HG02759 (cell line): ENCODE data around the gene ANLN.

Source experiments
- ATAC-seq: cut with Tn5 transposase; IDR thresholded peaks from one replicate; pipeline ENCODE4 v1.9.1; 2021; ENCODE audit warnings: mild to moderate bottlenecking, moderate library complexity; ENCODE audit not compliant: unreplicated experiment

ANLN gene, protein sequence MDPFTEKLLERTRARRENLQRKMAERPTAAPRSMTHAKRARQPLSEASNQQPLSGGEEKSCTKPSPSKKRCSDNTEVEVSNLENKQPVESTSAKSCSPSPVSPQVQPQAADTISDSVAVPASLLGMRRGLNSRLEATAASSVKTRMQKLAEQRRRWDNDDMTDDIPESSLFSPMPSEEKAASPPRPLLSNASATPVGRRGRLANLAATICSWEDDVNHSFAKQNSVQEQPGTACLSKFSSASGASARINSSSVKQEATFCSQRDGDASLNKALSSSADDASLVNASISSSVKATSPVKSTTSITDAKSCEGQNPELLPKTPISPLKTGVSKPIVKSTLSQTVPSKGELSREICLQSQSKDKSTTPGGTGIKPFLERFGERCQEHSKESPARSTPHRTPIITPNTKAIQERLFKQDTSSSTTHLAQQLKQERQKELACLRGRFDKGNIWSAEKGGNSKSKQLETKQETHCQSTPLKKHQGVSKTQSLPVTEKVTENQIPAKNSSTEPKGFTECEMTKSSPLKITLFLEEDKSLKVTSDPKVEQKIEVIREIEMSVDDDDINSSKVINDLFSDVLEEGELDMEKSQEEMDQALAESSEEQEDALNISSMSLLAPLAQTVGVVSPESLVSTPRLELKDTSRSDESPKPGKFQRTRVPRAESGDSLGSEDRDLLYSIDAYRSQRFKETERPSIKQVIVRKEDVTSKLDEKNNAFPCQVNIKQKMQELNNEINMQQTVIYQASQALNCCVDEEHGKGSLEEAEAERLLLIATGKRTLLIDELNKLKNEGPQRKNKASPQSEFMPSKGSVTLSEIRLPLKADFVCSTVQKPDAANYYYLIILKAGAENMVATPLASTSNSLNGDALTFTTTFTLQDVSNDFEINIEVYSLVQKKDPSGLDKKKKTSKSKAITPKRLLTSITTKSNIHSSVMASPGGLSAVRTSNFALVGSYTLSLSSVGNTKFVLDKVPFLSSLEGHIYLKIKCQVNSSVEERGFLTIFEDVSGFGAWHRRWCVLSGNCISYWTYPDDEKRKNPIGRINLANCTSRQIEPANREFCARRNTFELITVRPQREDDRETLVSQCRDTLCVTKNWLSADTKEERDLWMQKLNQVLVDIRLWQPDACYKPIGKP

DNA sequence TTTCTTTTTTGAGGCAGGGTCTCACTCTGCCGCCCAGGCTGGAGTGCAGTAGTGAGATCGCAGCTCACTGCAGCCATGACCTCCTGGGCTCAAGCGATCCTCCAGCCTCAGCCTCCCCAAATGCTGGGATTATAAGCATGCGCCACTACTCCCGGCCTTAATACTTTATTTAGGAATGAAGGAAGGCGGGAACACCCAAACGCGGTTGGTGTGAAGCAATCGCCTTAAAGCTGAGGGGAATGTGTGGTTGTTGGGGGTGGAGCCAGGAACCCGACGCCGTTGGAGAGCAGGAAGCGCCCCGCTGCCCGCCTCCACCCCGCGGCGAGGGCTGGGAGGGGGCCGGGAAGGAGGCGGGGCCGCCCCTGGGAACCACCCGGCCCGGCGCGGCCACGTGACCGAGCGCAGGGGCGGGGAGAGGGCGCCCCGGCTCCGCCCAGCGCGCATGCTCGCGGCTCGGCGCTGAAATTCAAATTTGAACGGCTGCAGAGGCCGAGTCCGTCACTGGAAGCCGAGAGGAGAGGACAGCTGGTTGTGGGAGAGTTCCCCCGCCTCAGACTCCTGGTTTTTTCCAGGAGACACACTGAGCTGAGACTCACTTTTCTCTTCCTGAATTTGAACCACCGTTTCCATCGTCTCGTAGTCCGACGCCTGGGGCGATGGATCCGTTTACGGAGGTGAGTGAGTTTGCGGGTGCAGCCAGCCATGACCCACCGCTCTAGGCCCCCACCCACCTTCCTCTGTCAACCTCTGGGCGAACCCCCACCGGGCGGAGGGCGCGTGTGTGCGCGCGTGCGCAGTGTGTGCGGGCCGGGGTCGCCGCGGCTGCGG lies at the start of gene ANLN:
TSS of gene ANLN (plus strand) at position 492 of the 828 bp plus-strand sequence. CDS start at position 657, 165 bp downstream.
- peak; percentile 88 for ATAC-seq

DNA sequence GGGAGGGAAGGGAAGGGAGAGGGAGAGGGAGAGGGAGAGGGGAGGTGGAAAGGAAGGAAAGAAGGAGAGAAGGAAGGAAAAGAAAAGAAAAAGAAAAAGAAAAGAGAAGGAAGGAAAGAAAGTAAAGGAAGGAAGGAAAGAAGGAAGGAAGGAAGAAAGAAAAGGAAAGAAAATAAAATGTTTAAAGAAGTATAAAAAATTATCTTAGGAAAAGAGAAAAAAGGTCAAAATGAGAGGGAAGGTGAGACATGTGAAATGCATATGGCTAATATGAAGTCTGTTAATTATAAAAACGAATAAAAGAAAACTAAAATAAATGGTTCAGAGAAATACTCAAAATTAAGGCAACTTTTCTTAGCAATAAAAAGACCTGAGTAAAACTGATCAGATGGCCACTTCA lies 46.1 kb upstream of the ANLN start:
- no peak for ATAC-seq

DNA sequence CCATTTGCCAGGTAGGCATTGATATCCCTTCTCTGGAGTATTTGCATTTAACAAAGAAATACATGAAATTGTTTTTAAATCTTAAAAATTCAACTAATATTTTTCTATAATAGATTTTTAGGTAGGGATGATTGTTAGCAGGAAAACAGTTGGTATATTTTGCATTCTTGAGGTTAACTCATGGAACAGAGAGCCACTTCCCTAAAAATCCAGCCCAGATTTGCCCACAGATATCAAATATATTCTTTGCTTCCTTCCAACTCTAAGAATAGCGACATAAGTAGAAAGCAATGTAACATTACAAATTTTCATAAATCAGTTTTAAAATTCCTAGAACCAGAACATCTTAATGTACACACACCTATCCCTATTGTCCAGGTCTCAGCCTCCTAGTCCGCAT lies 45.0 kb upstream of the ANLN start:
- ATAC-seq = no peak

DNA sequence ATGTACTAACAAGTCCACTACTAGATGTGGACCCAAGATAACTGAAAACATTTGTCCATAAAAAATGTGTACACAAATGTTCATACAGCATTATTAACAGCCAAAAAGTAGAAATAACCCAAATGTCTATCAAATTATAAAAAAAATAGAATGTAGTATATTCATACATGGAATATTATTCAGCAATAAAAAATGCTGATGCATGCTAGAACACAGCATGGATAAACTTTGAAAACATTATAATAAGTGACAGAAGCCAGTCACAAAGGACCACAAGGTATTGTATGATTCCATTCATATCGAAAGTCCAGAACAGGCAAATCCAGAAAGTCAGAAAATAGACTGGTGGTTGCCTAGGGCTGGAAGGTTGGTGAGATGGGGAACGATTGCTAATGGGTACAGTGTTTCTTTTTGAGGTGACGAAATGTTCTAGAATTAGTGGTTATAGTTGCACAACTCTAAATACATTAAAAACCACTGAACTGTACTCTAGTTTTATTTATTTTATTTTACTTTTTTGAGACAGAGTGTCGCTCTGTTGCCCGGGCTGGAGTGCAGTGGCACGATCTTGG lies 43.3 kb upstream of the ANLN start:
- no peak for ATAC-seq

DNA sequence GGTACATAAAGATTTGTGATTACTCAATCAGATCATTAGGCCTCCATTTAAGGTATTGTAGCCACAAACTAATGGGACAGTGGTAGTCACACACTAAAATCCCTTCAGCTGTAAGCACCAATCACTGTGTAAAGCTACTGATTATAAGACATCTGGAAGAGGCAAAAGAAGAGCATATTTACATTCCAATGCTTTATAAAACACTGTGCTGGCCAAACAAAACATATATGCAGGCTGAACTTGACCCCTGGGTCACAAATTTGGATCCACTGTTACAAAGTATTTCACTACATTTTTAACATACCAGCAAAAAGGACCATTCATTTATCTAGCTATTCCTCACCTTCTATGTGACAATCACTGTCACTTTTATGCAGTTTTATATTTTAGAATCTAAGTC lies 41.4 kb upstream of the ANLN start:
- no peak for ATAC-seq

DNA sequence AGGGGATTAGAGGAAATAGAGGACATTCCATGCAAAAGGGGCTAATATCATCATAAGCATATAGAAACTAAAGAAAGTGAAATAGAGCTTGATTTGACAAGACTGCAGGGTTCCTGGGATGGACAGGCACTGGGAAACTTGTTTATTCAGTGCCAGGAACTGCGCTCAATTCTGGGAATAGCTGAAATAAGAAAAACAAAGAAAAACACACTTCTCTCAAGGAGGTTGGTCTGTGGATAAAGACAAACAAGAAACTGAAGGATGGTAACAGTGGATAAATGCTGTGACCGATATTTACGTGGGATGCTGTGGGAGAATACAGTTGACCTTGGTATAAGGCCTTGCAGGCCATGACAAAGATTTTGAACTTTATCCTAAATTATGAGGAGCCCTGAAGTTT lies 40.9 kb upstream of the ANLN start:
- no peak for ATAC-seq

DNA sequence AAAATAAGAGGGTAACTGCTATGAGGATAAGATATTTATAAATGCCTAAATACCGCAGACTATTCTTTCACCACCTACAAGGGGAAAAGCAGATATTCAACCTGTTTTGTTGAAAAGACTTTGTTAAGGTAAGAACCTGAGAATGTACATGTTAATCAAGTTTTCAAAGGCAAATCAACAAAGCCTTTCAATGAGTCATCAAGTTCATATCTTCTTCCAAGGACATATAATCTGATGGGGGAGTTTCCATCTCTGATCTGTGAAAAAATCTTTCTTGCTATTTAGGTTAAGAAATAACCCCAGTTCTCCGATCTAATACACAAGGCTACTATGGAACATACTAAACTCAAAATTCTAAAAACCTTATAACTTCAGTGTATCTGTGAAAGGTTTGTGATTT lies 40.0 kb upstream of the ANLN start:
- ATAC-seq = no peak

DNA sequence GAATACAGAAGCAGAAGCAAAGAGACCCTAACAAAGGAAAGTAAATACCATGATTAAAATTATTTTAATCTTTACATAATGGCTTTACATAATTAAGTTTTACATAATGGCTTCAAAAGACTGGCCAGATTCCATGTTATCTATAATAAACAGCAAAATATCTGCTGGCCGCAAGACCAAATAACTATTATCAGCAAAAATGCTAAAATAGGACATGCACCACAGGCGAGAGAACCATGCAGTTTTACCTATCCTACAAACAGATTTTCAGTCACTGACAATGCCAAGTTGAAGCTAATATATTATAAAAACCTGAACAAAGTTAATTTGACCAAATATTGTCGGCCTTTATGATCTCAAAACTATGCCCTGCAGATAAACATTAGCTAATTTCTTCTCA lies 34.2 kb upstream of the ANLN start:
- ATAC-seq = no peak

DNA sequence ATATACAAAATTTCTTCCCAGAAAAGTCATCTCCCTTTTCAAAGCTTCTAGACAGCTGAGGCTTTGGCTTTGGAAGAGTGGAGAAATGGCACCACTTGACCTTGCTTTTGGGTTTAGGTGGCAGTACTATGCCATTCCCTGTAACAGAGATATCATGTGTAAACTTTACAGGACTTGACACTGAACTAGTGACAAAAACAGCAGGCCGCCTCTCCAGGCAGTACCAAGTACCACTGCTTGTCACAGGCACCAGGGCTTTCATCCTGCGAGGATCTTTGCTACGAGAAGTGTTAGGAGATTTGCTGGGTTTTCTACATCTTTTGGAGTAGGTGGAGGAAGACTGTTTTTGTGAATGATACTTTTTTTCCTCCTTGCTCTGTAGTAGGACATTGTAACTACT lies 32.6 kb upstream of the ANLN start:
- ATAC-seq = no peak

DNA sequence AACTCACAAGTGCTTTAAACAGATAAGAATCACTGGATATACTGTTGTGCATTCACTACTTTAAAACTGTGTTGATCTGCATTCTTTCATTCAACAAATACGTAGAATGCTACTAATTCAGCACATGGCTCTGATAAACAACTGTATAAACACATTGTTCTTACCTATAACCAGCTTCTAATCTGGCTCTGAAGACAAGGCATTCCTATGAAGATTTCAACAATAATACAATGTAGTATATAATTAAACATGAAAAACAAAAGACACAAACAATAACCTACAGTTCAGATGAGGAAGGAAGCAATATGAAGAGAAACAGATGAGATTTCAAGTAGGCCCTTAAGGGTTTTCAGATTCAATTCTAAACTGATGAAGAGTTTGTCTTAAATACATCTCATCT lies 31.1 kb upstream of the ANLN start:
- ATAC-seq = no peak

DNA sequence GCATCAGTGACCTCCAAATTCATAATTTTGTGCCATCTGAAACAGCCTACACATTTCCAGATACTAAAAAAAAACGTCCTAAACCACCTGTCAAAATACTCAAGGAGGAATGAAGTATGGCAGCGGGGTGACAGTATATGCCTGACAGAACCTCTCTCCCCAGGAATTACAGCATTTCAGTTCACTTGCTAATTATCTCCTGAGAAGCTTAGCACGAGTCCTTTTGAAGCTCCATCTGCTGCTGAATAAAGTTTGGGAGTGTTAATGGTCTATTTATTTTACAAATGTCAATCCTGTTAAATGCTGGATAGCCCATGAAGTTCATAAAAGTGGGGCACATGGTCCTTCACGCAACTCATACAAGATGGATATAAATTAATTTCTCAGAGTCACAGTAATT lies 29.4 kb upstream of the ANLN start:
- no peak for ATAC-seq

DNA sequence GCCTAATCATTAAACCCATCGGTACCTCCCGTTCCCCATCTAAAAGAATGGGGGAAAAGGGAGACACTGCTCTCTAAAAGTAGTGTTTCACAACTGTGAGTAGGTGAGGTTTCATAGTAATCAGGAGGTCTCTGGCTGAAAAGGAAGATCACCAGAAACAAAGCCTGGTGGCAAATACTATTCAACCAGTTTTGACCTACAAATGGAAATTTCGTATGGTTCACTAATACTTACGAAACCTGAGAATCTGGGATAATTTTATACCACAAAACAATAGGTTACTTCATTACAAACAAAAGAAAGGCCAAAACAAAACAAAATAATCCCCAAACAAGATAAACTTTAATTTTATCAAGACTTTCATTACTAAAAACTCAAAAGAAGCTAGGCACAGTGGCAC lies 28.4 kb upstream of the ANLN start:
- ATAC-seq = no peak

DNA sequence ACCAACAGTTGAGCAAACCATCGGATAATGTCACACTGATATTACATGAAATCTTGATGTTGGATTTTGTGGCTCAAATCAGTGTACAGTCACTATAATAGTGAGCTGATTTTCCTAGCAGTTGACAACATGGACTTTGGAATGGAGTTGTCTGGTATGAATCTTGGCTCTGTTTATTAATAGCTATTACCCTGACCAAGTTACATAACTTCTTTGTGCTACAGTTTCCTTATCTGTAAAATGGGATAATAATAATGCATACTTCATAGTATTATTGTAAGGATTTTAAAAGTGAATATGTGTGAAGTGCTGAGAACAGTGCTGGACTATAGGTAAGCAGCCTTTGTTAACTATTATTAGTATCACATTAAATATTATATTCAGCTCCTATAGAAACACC lies 26.1 kb upstream of the ANLN start:
- ATAC-seq = no peak

DNA sequence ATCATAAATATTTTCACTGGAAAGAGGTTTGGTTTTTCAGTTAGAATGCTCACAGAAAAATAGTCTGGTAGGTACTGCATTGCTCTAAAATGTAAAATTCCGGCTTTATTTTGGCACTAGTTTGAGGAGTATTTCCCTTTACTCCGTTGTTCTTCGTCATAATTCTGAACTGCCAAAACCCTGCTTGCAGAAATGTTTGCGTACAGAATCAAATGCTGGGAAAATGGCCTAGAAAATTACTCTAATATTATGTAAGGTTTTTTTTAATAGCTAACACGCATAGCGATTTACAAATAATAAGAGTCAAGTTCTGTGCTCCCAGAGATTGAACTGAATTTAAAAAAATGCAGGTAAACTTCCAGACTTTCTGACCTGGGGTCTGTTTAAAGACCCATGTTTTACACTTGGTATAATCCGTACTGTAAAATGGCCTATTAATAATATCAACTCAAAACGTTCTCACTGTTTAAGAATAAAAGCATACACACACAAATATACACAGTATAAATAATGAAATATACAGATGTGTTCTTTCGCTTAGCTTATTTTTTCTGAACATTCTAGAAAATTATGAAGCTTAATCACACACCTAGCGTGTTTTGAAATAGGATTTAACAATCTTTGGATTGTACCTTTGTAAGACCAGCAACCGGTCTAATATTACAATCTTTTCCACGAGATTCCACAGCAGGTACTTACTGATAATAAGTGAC lies 23.5 kb upstream of the ANLN start:
- ATAC-seq = no peak

DNA sequence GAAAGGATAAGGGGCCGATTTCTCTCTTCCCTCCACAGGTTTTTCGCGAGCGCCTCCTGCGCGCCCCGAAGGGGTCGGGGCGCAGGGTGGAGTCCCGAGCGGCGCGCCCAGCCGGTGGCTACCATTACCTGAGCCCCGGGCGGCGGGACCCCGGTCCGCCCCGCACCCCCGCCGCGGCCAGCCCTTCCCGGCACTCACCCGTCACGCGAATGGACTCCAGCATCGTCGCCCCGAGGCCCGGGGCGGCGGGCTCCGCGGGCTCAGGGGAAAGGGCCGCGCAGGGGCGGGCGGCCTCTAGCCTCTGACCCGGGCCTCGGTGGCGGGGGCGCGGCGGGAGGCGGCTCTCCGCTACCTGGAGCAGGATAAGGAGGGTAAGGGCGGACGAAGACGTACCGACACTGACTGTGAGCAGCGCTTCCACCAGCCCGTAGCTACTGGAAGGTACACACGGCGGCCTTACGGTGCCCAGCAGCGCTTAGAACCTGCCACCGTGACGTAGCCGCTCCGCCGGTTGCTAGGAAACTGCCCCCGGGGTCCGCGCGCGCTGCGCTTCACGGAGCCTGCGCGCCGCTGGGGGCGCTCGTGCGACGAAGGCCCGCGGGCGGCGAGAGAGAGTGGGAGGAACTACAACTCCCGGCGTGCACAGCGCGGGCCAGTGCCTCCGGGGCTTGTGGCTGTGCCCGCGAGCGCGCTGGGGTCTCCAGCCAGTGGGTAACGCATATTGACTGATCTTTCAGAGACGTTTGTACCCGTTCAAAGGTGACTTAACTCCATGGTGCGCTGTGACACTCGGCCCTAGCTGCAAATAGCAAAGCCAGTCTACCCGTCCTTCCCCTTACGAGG lies 22.7 kb upstream of the ANLN start:
- peak; percentile 99 for ATAC-seq

DNA sequence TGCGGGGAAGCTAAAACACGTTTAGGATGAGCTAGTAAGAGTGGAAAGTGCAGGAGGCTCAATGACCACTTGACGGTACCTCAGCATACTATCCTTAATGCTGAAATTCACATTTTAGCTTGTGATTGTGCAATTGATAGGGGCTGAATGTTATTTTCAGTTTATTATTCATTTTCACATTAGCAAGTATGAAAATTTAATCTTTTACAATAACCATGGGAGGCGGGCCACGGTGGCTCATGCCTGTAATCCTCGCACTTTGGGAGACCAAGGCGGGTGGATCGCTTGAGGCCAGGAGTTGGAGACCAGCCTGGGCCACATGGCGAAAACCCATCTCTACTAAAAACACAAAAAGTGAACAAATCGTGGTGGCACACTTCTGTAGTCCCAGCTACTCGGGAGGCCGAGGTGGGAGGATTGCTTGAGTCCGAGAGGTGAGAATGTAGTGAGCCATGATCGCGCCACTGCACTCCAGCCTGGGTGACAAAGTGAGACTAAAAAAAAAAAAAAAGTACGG lies 22.0 kb upstream of the ANLN start:
- ATAC-seq = no peak

DNA sequence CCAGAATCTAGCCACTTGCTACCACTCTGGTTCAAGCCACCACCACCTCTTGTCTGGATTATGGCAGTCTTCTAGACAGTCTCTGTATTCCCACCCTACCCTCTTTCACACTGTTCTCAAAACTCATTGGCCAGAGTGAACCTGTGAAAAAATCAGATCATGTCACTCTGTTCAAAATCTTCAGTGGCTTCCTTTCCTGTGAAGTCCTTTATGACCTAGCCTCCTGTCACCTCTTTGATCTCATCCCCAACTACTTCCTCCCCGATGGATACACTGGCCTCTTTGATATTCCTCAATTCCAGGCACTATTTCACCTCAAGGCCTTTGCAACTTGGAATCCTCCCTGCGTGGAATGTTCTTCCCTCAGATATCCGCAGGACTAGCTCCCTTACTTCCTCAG lies 21.2 kb upstream of the ANLN start:
- no peak for ATAC-seq

DNA sequence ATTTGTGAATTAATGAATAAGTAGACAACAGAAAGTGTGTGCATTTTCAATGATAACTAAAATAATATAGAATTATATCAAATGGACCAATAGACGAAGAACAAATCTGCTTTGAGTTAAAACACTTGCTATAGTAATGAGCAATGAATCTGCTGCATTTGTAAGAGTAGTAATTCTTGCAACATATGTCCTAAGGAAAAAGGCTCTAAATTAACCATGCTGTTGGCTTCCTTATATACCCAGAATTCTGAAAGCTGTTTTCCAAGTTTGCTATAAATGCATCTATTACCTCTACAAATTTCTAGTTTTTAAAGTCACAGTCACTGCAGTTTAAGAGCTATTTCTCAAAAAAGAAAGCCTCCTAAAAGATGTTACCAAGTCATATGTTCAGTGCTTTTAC lies 20.5 kb upstream of the ANLN start:
- ATAC-seq = no peak

DNA sequence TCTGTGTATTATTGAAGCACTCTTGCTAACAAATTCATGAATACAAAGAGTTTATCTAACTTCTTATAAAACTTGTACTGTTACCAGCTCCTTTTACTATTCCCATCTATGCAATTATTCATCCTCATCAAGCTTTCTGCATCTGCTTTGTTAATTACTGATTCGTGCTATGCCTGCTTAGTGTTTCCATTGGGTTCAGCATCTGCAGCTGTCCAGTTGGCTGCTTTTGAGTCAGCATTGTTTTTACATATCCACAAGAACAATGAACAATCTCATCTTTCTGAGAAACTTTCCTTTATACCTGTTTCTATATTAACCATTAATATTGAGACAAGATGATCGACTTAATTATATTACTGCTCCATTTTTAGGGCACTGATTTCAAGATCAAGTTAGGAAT lies 19.6 kb upstream of the ANLN start:
- ATAC-seq = no peak
